K562 (cell line): Measurements from ENCODE around the gene CACNG5. TPM values are rescaled to one million over a fixed set of nuclear protein-coding genes. Genes with fewer than 3 reads are reported as not detected.

Experiments
- ATAC-seq: fragments of 200-7000 bp; cut with Tn5 transposase; 3 replicates; pipeline ENCODE4 v1.9.1; 2020; ENCODE audit warnings: moderate library complexity
- BruUV-seq: library from RNA; stranded (reverse); fragments of 400-500 nt; replicated peaks from 2 replicates; lab custom pipeline; 2021; lab: Mats Ljungman, UMichigan
- CTCF ChIA-PET: fragments of 300-600 bp; formaldehyde crosslinking; extraction: SDS; loops from one replicate; lab custom pipeline; 2021; ENCODE audit warnings: low intra/inter-chr PET ratio; lab: Yijun Ruan, JAX
- POLR2A ChIA-PET: fragments of 300-600, 350-650 bp; sonication (Branson Sonifier 250); formaldehyde crosslinking; extraction: SDS; loops from one replicate; lab custom pipeline; 2021; ENCODE audit warnings: antibody characterized with exemption, inconsistent platforms; lab: Yijun Ruan, JAX
- DNase-seq, 4 experiments: peaks; one replicate each; pipeline versions ENCODE4 v3.0.0 to v3.0.0-alpha.2; 2011 to 2018; ENCODE audit warnings: low spot score in 3 of 4, mixed read lengths in 3 of 4; ENCODE audit errors: extremely low read depth in 1 of 4
- FAIRE-seq: peaks from 2 replicates; lab custom pipeline; 2011; peaks lifted over from hg19 to GRCh38; lab: Jason Lieb, UNC
- H2AFZ ChIP-seq: 2 replicates; pipeline ENCODE4 v1.6.0; 2011; ENCODE audit warnings: low read depth, low read length, control low read depth, inconsistent platforms
- H3K27ac ChIP-seq: fragments of 200-600 bp; 3 replicates; pipeline ENCODE4 v1.8.0; 2011; ENCODE audit warnings: low read depth, mild to moderate bottlenecking, control low read depth, inconsistent platforms, low read length, moderate library complexity, mixed read lengths; ENCODE audit errors: extremely low read depth
- H3K27me3 ChIP-seq, 2 experiments: fragments of 300-600 bp in 1 of 2; 2 replicates in 1 of 2; 3 replicates in 1 of 2; pipeline versions ENCODE4 v1.6.0 to v1.8.0; 2011; ENCODE audit warnings: inconsistent platforms in 2 of 2, low read length in 2 of 2, mild to moderate bottlenecking in 1 of 2, mixed read lengths in 1 of 2, moderate library complexity in 1 of 2; ENCODE audit not compliant: control insufficient read depth in 2 of 2, insufficient read depth in 2 of 2
- H3K36me3 ChIP-seq: fragments of 300-600 bp; 3 replicates; pipeline ENCODE4 v1.8.0; 2011; ENCODE audit warnings: mild to moderate bottlenecking, low read length, inconsistent platforms; ENCODE audit not compliant: control insufficient read depth, insufficient read depth
- H3K4me1 ChIP-seq, 2 experiments: fragments of 200-600 bp in 1 of 2; replicated peaks in 1 of 2; 2 replicates in 1 of 2; 3 replicates in 1 of 2; pipeline versions ENCODE4 v1.5.1 to v1.8.0; 2011; ENCODE audit warnings: inconsistent platforms in 2 of 2, low read length in 2 of 2, mild to moderate bottlenecking in 1 of 2, mixed read lengths in 1 of 2, moderate library complexity in 1 of 2; ENCODE audit not compliant: control insufficient read depth in 2 of 2, insufficient read depth in 2 of 2
- H3K4me2 ChIP-seq: 2 replicates; pipeline ENCODE4 v1.6.1; 2011; ENCODE audit warnings: low read length, control low read depth, inconsistent platforms, mixed read lengths; ENCODE audit not compliant: insufficient read depth
- H3K4me3 ChIP-seq: fragments of 200-600 bp; sonication (generic), shearing (Covaris generic); 2 replicates; pipeline ENCODE4 v1.5.1; 2016; ENCODE audit warnings: control low read depth, inconsistent platforms
- H3K79me2 ChIP-seq: fragments of 200-600 bp; 3 replicates; pipeline ENCODE4 v1.8.0; 2011; ENCODE audit warnings: low read length, inconsistent platforms; ENCODE audit not compliant: control insufficient read depth, insufficient read depth
- H3K9ac ChIP-seq, 2 experiments: 2 replicates each; pipeline versions ENCODE4 v1.6.0 to v1.6.1; 2011; ENCODE audit warnings: low read depth in 2 of 2, low read length in 2 of 2, control low read depth in 1 of 2, inconsistent platforms in 1 of 2, mild to moderate bottlenecking in 1 of 2, mixed read lengths in 1 of 2; ENCODE audit not compliant: insufficient read depth in 1 of 2
- H3K9me1 ChIP-seq: one replicate; pipeline ENCODE4 v1.6.0; 2011; ENCODE audit warnings: inconsistent platforms, mild to moderate bottlenecking, low read length, moderate library complexity; ENCODE audit not compliant: control insufficient read depth, insufficient read depth
- H3K9me3 ChIP-seq: replicated peaks from 2 replicates; pipeline ENCODE4 v1.5.1; 2011; ENCODE audit warnings: low read depth, low read length, inconsistent platforms; ENCODE audit not compliant: control insufficient read depth, insufficient read depth
- H4K20me1 ChIP-seq: replicated peaks from 2 replicates; pipeline ENCODE4 v1.6.1; 2011; ENCODE audit warnings: low read length, inconsistent platforms, mixed read lengths; ENCODE audit not compliant: control insufficient read depth, insufficient read depth
- ARID1B ChIP-seq: fragments of 450-650 bp; IDR thresholded peaks from 2 replicates; pipeline ENCODE4 v1.6.1; 2016; ENCODE audit warnings: antibody characterized with exemption, mild to moderate bottlenecking, inconsistent platforms
- CHD2 ChIP-seq: IDR thresholded peaks from 2 replicates; pipeline ENCODE4 v1.6.1; 2011; ENCODE audit warnings: low read depth, low read length
- CREB1 ChIP-seq, 2 experiments: sonication (generic) in 1 of 2; formaldehyde crosslinking in 1 of 2; IDR thresholded peaks; 2 replicates each; pipeline versions ENCODE4 v1.6.1 to v1.8.0; 2012 to 2022; ENCODE audit warnings: inconsistent platforms in 1 of 2, mild to moderate bottlenecking in 1 of 2, missing genetic modification reagents in 1 of 2, moderate library complexity in 1 of 2
- EGR1 ChIP-seq: fragments of 450-650 bp; conservative IDR thresholded peaks from 2 replicates; pipeline ENCODE4 v1.6.1; 2017; ENCODE audit warnings: mild to moderate bottlenecking
- HDAC2 ChIP-seq: fragments of 450-650 bp; IDR thresholded peaks from 2 replicates; pipeline ENCODE4 v1.6.1; 2016; ENCODE audit warnings: mild to moderate bottlenecking
- KDM1A ChIP-seq, 2 experiments: fragments of 450-650 bp; IDR thresholded peaks; 2 replicates each; pipeline ENCODE4 v1.6.1; 2016; ENCODE audit warnings: mild to moderate bottlenecking in 2 of 2
- LARP7 ChIP-seq: fragments of 450-650 bp; IDR thresholded peaks from 2 replicates; pipeline ENCODE4 v1.6.1; 2016
- NCOR1 ChIP-seq: fragments of 450-650 bp; IDR thresholded peaks from 2 replicates; pipeline ENCODE4 v1.6.1; 2016; ENCODE audit warnings: mild to moderate bottlenecking, moderate library complexity
- RAD51 ChIP-seq: fragments of 450-650 bp; IDR thresholded peaks from 2 replicates; pipeline ENCODE4 v1.7.1; 2016; ENCODE audit warnings: low read depth, mild to moderate bottlenecking, borderline replicate concordance
- TAL1 ChIP-seq: fragments of 450-650 bp; IDR thresholded peaks from 2 replicates; pipeline ENCODE4 v1.6.1; 2016; ENCODE audit warnings: mild to moderate bottlenecking
- TCFL5 ChIP-seq: fragments of 250-450 bp; sonication (Bioruptor Pico); conservative IDR thresholded peaks from 2 replicates; pipeline ENCODE4 v1.6.1; 2021; ENCODE audit warnings: mild to moderate bottlenecking, moderate library complexity, matching md5 sums
- U2AF2 ChIP-seq: fragments of 200-400 bp; formaldehyde crosslinking; optimal IDR thresholded peaks from 2 replicates; pipeline ENCODE3; 2017; ENCODE audit warnings: low read depth, mild to moderate bottlenecking, low read length
- XRCC3 ChIP-seq: fragments of 450-650 bp; IDR thresholded peaks from 2 replicates; pipeline ENCODE4 v1.6.1; 2017; ENCODE audit warnings: mild to moderate bottlenecking, moderate library complexity
- ZNF707 ChIP-seq: fragments of 250-450 bp; sonication (Bioruptor Pico); conservative IDR thresholded peaks from 2 replicates; pipeline ENCODE4 v1.8.0; 2022; ENCODE audit warnings: inconsistent platforms, mild to moderate bottlenecking, moderate library complexity
- WGBS: fragments of 100-300 bp; shearing (Covaris generic); methylation state at CpG from one replicate; pipeline ENCODE4 v1.1.6; 2016; ENCODE audit warnings: low coverage, mixed read lengths; ENCODE audit not compliant: insufficient coverage; ENCODE audit errors: missing lambda C conversion rate; 5-methylcytosine and 5-hydroxymethylcytosine counted together
- in situ Hi-C: fragments of 300-500 bp; cut with MboI; formaldehyde crosslinking; loops from 4 replicates; pipeline ENCODE4 v1.15.0; 2018; ENCODE audit warnings: inconsistent platforms, mixed read lengths
- intact Hi-C: fragments of 100-400 bp; cut with micrococcal nuclease; formaldehyde crosslinking; loops from 2 replicates; pipeline ENCODE4 v1.14.2; 2022
- polyA plus RNA-seq, 8 experiments: library from polyadenylated mRNA; depleted of rRNA in 4 of 8; stranded (reverse) in 5 of 8; unstranded in 3 of 8; fragments of >200 nt; fragmentation: Nextera tagmentation in 2 of 8; fragmentation: Illumina TruSeq in 1 of 8; extraction: Ambion mirVana in 2 of 8; extraction: Trizol in 1 of 8; gene quantifications; 2 replicates each; pipeline versions ENCODE4 v1.2.1 to v1.2.3, GENCODE V29; 2011 to 2014; ENCODE audit warnings: inconsistent platforms in 1 of 8, missing spikeins in 1 of 8
- total RNA-seq, 7 experiments: library from RNA; depleted of rRNA in 6 of 7; stranded (reverse); fragments of >200 nt in 6 of 7; fragmentation: Illumina TruSeq in 2 of 7; extraction: Trizol in 2 of 7; gene quantifications; 2 replicates each; pipeline versions ENCODE4 v1.2.1 to v1.2.3, GENCODE V29; 2011 to 2021; ENCODE audit warnings: low replicate concordance in 1 of 7
- TF ChIP-seq, protein P1 (sequence below): fragments of 250-450 bp; sonication (Bioruptor Pico); IDR thresholded peaks from 2 replicates; pipeline ENCODE4 v1.4.0; 2020; ENCODE audit warnings: mild to moderate bottlenecking, moderate library complexity, borderline replicate concordance
- TF ChIP-seq, protein P2 (sequence below): fragments of 450-650 bp; formaldehyde crosslinking; IDR thresholded peaks from 2 replicates; pipeline ENCODE4 v1.4.0; 2022; ENCODE audit warnings: missing genetic modification characterization
- TF ChIP-seq, protein P3 (sequence below): sonication (generic); formaldehyde crosslinking; IDR thresholded peaks from 2 replicates; pipeline ENCODE4 v1.8.0; 2022; ENCODE audit warnings: missing genetic modification reagents, mild to moderate bottlenecking, borderline replicate concordance

CACNG5 gene
- total and polyA plus RNA-seq, 9 of the 15 experiments (the other 6 are each of a cell fraction or from before 2014, with no cell fraction given) = not detected

DNA sequence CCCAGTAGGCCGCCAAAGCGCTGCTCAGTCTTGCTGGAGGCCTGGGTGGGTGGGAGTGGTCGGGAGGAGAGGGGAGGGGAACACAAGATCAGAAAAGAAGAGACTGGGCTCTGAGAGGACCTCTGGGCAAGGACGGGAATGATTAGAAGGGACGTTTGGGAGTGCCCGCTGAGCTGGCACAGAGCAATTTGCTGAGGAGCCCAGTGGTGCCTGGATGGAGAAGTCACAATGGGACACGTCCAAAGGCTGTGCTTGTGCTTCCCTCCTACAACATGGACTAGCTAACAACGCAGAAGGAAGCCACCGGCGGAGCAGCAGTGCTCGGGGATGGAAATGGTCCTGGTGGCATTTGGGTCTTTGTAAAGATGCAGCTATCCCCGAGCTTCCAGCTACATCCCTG lies 84.0 kb downstream of the CACNG5 start:
- WGBS = 0% methylated on average over 11 of the region's 12 CpGs
- no peak overlapping the region for H3K27ac ChIP-seq
- H3K9me3 ChIP-seq = no peaks in the 10 kb centered on the region
- H3K4me3 ChIP-seq = no peak overlapping the region
- no peak overlapping the region for H3K9ac ChIP-seq
- H3K36me3 ChIP-seq = no peaks in the 10 kb centered on the region
- FAIRE-seq = no peak
- no peaks in the 10 kb centered on the region for H3K4me1 ChIP-seq
- no TSS peak for BruUV-seq
- H2AFZ ChIP-seq = no peak overlapping the region
- no peaks in the 10 kb centered on the region for H4K20me1 ChIP-seq
- ChIA-PET POLR2A (interaction anchor here (0.8 kb wide), 1 partner anchor 14 kb away, joined by 3 read pairs; no protein-coding TSS in a partner anchor), CTCF (no interaction called here)
- intact Hi-C loops = no loop called here
- H3K4me2 ChIP-seq = no peak overlapping the region
- ATAC-seq = no peak
- TF ChIP-seq EGR1 (no peak), TCFL5 (CRISPR knock-in tag) (no peak), ARID1B (no peak), NCOR1 (no peak), CHD2 (no peak), ZNF707 (no peak), U2AF2 (no peak), TAL1 (no peak), HDAC2 (no peak), XRCC3 (no peak), LARP7 (no peak), CREB1 (IDR thresholded peaks at IDR 0.05) (no peak), CREB1 (CRISPR knock-in tag; IDR thresholded peaks at IDR 0.05) (no peak), KDM1A (IDR thresholded peaks at IDR 0.05) (no peak), RAD51 (no peak)
- TF ChIP-seq, protein P1, sequence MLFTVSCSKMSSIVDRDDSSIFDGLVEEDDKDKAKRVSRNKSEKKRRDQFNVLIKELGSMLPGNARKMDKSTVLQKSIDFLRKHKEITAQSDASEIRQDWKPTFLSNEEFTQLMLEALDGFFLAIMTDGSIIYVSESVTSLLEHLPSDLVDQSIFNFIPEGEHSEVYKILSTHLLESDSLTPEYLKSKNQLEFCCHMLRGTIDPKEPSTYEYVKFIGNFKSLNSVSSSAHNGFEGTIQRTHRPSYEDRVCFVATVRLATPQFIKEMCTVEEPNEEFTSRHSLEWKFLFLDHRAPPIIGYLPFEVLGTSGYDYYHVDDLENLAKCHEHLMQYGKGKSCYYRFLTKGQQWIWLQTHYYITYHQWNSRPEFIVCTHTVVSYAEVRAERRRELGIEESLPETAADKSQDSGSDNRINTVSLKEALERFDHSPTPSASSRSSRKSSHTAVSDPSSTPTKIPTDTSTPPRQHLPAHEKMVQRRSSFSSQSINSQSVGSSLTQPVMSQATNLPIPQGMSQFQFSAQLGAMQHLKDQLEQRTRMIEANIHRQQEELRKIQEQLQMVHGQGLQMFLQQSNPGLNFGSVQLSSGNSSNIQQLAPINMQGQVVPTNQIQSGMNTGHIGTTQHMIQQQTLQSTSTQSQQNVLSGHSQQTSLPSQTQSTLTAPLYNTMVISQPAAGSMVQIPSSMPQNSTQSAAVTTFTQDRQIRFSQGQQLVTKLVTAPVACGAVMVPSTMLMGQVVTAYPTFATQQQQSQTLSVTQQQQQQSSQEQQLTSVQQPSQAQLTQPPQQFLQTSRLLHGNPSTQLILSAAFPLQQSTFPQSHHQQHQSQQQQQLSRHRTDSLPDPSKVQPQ (CRISPR knock-in tag) = no peak
- TF ChIP-seq, protein P2, sequence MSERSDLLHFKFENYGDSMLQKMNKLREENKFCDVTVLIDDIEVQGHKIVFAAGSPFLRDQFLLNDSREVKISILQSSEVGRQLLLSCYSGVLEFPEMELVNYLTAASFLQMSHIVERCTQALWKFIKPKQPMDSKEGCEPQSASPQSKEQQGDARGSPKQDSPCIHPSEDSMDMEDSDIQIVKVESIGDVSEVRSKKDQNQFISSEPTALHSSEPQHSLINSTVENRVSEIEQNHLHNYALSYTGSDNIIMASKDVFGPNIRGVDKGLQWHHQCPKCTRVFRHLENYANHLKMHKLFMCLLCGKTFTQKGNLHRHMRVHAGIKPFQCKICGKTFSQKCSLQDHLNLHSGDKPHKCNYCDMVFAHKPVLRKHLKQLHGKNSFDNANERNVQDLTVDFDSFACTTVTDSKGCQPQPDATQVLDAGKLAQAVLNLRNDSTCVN = no peak
- TF ChIP-seq, protein P3, sequence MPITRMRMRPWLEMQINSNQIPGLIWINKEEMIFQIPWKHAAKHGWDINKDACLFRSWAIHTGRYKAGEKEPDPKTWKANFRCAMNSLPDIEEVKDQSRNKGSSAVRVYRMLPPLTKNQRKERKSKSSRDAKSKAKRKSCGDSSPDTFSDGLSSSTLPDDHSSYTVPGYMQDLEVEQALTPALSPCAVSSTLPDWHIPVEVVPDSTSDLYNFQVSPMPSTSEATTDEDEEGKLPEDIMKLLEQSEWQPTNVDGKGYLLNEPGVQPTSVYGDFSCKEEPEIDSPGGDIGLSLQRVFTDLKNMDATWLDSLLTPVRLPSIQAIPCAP (CRISPR knock-in tag) = no peak
- H3K9me1 ChIP-seq = no peaks in the 10 kb centered on the region
- no peaks in the 10 kb centered on the region for H3K79me2 ChIP-seq
- H3K27me3 ChIP-seq = peaks cover 21 to 58% of the 10 kb centered on the region in 2 experiments; a peak in 4 of 5 replicates
- DNase-seq = no peak
- in situ Hi-C loops = no loop called here
